Thymus (tissue), 14 donors: ENCODE data around the gene ZNF2. TPM values are rescaled to one million over a fixed set of nuclear protein-coding genes. Genes with fewer than 3 reads are reported as not detected.
A peak's percentile ranks its signal among the peaks of the same experiment; 100 is the strongest.

Source experiments
- DNase-seq, 9 donors: peaks; one replicate each; pipeline ENCODE4 v3.0.0-alpha.2; 2013; ENCODE audit warnings: low spot score in 9 of 9, low read depth in 6 of 9, missing footprints in 1 of 9
- H3K27ac ChIP-seq, 2 donors: one replicate each; pipeline ENCODE4 v1.5.1; 2013; ENCODE audit warnings: control low read depth in 1 of 2, low read depth in 1 of 2, low read length in 1 of 2, mild to moderate bottlenecking in 1 of 2, moderate library complexity in 1 of 2
- H3K27me3 ChIP-seq, 2 donors: one replicate each; pipeline ENCODE4 v1.5.1; 2013; ENCODE audit warnings: low read length in 1 of 2; ENCODE audit not compliant: control insufficient read depth in 2 of 2, insufficient read depth in 1 of 2
- H3K36me3 ChIP-seq, 2 donors: one replicate each; pipeline ENCODE4 v1.5.1; 2013; ENCODE audit warnings: low read length in 1 of 2, mild to moderate bottlenecking in 1 of 2, moderate library complexity in 1 of 2; ENCODE audit not compliant: control insufficient read depth in 2 of 2, insufficient read depth in 2 of 2
- H3K4me1 ChIP-seq, 2 donors: one replicate each; pipeline ENCODE4 v1.5.1; 2013; ENCODE audit warnings: low read length in 2 of 2; ENCODE audit not compliant: control insufficient read depth in 2 of 2, insufficient read depth in 2 of 2
- H3K4me3 ChIP-seq, 2 donors: one replicate each; pipeline ENCODE4 v1.5.1; 2013; ENCODE audit warnings: low read length in 2 of 2, control low read depth in 1 of 2, mild to moderate bottlenecking in 1 of 2
- H3K9me3 ChIP-seq, 2 donors: one replicate each; pipeline ENCODE4 v1.5.1; 2013; ENCODE audit warnings: low read length in 1 of 2, mild to moderate bottlenecking in 1 of 2; ENCODE audit not compliant: control insufficient read depth in 2 of 2, insufficient read depth in 1 of 2
- WGBS: extraction: QIAGEN DNeasy Blood & Tissue Kit; methylation state at CpG from one replicate; pipeline ENCODE4 v1.1.7; 2013; 5-methylcytosine and 5-hydroxymethylcytosine counted together
- long read RNA-seq, 10 donors: transcript quantifications; one replicate each; lab custom pipeline, GENCODE V29; 2026
- polyA plus RNA-seq: library from polyadenylated mRNA; stranded (reverse); fragments of 200-250 nt; gene quantifications from one replicate; pipeline ENCODE4 v1.2.3, GENCODE V29; 2013
- total RNA-seq: library from RNA; stranded (reverse); fragments of 120-200 nt; gene quantifications from one replicate; pipeline ENCODE4 v1.2.4, GENCODE V29; 2013
- donor health status: healthy.

The ZNF2 gene
- total RNA-seq = 6.3 TPM
- polyA plus RNA-seq = 2.5 TPM
- long read RNA-seq, donor 1, partial matches to known transcripts = 0 of 1 reads
- long read RNA-seq, donor 1, other reads (novel, unspliced or antisense) = 0 of 1 reads
- long read RNA-seq, donor 2, partial matches to known transcripts = 0 of 1 reads
- long read RNA-seq, donor 2, other reads (novel, unspliced or antisense) = 0 of 1 reads
- long read RNA-seq, donor 3, partial matches to known transcripts = 0 of 2 reads
- long read RNA-seq, donor 3, other reads (novel, unspliced or antisense) = 0 of 2 reads
- long read RNA-seq, donor 4 = 0 reads
- long read RNA-seq, donor 5, partial matches to known transcripts = 0 of 3 reads
- long read RNA-seq, donor 5, other reads (novel, unspliced or antisense) = 0 of 3 reads
- long read RNA-seq, donor 6, partial matches to known transcripts = 0 of 1 reads
- long read RNA-seq, donor 6, other reads (novel, unspliced or antisense) = 0 of 1 reads
- long read RNA-seq, donor 7 = 0 reads
- long read RNA-seq, donor 8 = 0 reads
- long read RNA-seq, donor 9 = 0 reads
- long read RNA-seq, donor 10 = 0 reads

DNA sequence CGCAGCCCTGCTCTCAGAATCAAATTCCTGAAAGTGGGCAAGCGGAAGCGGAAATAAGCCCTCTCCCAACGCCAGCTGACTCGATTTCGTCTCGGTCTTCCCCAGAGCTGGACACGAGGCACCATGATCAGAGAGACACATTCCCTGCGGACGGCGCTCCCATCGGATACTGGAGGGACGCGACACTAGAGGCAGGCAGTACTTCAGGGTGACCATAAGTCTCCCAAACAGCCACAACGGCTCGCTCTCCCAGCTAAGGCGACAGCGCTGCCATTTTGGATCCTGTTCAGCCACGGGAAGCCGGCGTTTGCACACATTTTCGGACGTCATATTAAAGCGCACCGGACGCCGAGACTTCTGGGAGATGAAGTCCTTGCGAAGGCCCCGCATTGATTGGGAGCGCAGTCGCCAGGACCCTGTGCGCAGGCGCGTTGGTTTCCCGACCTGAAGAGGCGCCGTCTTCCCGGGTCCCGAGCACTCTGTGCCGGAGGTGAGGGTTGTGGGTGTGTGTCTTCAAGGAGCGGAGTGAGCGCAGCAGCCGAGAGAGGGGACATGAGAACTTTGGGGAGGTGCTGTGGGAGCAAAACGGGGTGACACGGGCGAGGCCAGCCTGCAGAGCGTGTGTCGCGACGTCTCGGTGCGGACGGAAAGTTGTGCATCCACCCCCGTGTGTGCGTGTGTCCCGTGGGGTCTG, at the start of gene ZNF2:
TSS of gene ZNF2 (plus strand) at position 439 of the 694 bp plus-strand sequence. CDS start 10,418 bp downstream, outside the sequence.
- Histone ChIP-seq H3K27me3 (no peaks in the 10 kb centered on the region), H3K27ac (peak within 1 kb of the TSS; percentile 79 to 92), H3K36me3 (no peaks in the 10 kb centered on the region), H3K4me3 (peak within 1 kb of the TSS; percentile 84 to 94), H3K4me1 (peaks cover 7 to 12% of the 10 kb centered on the region in 2 donors), H3K9me3 (no peaks in the 10 kb centered on the region)
- peak; percentile 95 to 99 (median 98) for DNase-seq
- WGBS = under 1% methylated on average over 56 of the region's 56 CpGs

DNA sequence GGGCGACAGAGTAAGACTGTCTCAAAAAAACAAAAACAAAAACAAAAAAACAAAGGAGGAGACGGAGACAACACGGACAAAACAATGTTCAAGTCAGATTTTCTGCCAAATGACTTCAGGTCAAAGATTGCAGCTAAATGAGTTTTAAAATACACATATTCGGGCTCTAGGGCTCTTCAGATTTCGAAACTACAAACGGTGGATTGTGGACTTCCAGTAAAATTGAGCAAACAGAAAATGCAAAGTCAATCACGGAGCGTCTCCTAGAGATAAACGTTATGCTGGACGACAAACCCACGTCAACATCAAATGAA, 44.6 kb upstream of the ZNF2 start:
- Histone ChIP-seq H3K36me3 (peaks cover 5% of the 10 kb centered on the region in 2 donors), H3K9me3 (no peaks in the 10 kb centered on the region), H3K27me3 (no peaks in the 10 kb centered on the region), H3K27ac (peak overlapping the region in 1 of 2 donors; percentile 79), H3K4me1 (peaks cover 9 to 17% of the 10 kb centered on the region in 2 donors), H3K4me3 (peak overlapping the region; percentile 88 to 94)
- DNase-seq = peak in 1 of 9 donors; percentile 18
- 4% methylated on average over 11 of the region's 11 CpGs for WGBS

DNA sequence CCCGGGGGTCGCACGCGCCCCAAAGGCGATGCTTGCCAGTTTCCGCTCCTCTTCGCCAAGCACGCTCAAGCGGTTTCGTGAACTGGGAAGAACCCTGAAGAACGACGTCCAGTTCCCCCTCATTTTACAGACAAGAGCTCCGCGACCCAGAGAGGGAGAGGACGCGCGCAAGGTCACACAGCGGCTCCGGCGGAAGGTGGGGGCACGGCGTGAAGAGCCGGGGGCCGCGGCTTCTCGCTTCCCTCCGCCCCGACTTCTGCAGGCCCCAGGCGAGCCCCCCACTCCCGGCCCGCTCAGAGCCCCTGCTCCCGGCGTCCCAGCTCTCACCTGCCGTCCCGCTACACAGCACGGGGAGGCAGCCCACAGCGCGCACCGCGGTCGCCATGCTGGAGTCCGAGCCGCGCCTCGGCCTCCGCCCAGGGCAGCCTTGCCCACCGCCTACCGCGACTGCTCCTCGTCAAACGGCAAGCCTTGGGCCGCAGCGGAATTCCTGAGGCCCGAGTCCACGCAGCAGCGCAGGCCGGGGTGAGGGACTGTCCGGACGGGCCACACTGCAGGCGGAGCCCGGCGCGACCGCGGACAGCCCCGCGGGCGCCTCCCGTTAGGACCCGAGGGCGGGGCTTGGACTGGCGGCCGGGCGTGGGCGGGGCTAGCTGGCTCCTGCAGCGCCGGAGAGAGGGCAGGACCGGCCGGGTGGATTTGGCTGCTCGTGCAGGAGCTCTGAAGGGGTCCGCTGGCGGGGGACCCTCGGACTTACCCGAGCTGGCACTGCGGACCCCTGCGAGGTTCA, 44.0 kb upstream of the ZNF2 start, which contains the start of gene MRPS5:
TSS of gene MRPS5 (minus strand) at position 402 of the 790 bp plus-strand sequence. CDS start at position 385, 17 bp downstream.
- no peaks in the 10 kb centered on the region for H3K27me3 ChIP-seq
- WGBS = under 1% methylated on average over 86 of the region's 86 CpGs
- peak in 8 of 9 donors; percentile 34 to 81 (median 60) for DNase-seq
- peak within 1 kb of the TSS; percentile 79 to 94 for H3K27ac ChIP-seq
- H3K36me3 ChIP-seq = peaks cover 2 to 5% of the 10 kb centered on the region in 2 donors
- peaks cover 9 to 17% of the 10 kb centered on the region in 2 donors for H3K4me1 ChIP-seq
- H3K9me3 ChIP-seq = no peaks in the 10 kb centered on the region
- H3K4me3 ChIP-seq = peak within 1 kb of the TSS; percentile 88 to 94

DNA sequence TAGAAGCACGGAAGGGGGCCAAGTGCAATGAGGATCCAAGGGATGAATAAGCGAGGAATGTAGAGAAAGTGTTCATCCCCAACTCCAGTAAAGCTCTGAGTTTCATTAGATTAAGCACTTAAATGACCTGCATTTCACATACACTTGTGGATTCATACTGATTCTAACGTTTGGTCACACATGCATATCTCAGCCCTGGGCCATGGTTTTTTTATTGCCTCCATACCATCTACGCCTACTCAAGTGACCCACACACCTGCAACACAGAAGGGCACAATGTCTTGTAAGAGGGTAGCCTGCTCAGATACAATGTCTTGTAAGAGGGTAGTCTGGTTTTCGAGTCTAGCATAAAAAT, 43.4 kb upstream of the ZNF2 start:
- peak in 1 of 9 donors; percentile 8 for DNase-seq
- H3K4me3 ChIP-seq = peak overlapping the region; percentile 88 to 94
- H3K27me3 ChIP-seq = no peaks in the 10 kb centered on the region
- H3K9me3 ChIP-seq = no peaks in the 10 kb centered on the region
- H3K36me3 ChIP-seq = peaks cover 0 to 5% of the 10 kb centered on the region in 2 donors
- WGBS = 32% methylated on average over 5 of the region's 5 CpGs
- H3K4me1 ChIP-seq = peaks cover 9 to 17% of the 10 kb centered on the region in 2 donors
- H3K27ac ChIP-seq = no peak overlapping the region

DNA sequence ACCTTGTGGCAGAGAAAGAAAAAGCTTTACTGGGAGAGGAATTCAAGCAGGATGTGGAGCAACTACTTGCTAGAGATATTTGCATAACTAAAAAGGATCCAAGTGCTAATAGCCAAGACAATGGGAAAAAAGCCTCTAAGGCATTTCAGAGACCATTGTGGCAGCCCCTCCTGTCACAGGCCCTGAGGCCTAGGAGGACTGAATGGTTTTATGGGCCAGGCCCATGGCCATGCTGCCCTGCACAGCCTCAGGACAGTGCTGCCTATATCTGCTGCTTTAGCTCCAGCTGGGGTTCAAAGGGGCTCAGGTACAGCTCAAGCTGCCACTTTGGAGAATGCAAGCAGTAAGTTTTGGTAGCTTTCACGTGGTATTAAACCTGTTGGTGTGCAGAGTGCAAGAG, 26.9 kb upstream of the ZNF2 start:
- H3K4me1 ChIP-seq = no peaks in the 10 kb centered on the region
- 85% methylated on average over 1 of the region's 1 CpG for WGBS
- H3K27ac ChIP-seq = no peak overlapping the region
- no peak for DNase-seq
- H3K9me3 ChIP-seq = peaks cover 0 to 12% of the 10 kb centered on the region in 2 donors
- no peaks in the 10 kb centered on the region for H3K36me3 ChIP-seq
- no peak overlapping the region for H3K4me3 ChIP-seq
- no peaks in the 10 kb centered on the region for H3K27me3 ChIP-seq

DNA sequence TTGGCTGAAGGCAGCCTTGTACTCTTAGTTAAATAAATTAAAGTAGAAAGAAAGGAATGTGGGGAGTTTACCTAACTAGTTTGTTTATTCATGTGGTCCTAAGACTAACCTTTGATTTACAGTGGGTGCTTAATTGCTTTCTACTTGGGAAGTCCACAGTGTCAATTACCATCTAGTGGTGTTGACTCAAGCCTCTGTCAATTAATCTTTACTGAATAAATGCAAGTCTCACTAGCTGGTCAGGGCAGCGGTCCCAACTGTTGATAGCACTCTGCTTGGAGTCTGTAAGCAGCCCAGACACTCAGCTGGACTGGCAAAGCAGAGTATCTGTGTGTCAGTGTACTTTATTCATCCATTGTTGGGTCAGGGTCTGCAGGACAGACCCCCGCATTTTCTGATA, 21.8 kb upstream of the ZNF2 start:
- no peaks in the 10 kb centered on the region for H3K4me1 ChIP-seq
- peaks cover 1 to 23% of the 10 kb centered on the region in 2 donors for H3K9me3 ChIP-seq
- H3K4me3 ChIP-seq = no peak overlapping the region
- 98% methylated on average over 2 of the region's 2 CpGs for WGBS
- H3K36me3 ChIP-seq = no peaks in the 10 kb centered on the region
- no peak overlapping the region for H3K27ac ChIP-seq
- DNase-seq = no peak
- H3K27me3 ChIP-seq = no peaks in the 10 kb centered on the region

DNA sequence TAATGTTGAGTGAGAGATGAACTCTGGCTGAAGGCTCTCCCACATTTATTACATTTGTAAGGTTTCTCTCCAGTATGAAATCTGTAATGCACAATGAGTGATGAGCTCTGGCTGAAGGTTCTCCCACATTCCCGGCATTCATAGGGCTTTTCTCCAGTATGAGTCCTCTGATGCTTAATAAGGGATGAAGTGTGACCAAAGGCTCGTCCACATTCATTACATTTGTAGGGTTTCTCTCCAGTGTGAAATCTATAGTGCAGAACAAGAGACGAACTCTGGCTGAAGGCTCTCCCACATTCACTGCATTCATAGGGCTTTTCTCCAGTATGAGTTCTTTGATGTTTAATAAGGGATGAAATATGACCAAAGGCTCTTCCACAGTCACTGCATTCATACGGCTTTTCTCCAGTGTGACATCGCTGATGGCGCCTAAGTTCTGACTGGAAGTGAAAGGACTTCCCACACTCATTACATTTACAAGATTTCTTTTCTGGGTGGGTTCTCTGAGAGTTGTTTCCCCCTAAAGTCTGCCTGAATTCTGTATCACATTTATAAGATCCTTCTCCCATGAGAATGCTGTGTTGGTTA, 16.1 kb upstream of the ZNF2 start:
- no peak for DNase-seq
- 98% methylated on average over 6 of the region's 6 CpGs for WGBS

DNA sequence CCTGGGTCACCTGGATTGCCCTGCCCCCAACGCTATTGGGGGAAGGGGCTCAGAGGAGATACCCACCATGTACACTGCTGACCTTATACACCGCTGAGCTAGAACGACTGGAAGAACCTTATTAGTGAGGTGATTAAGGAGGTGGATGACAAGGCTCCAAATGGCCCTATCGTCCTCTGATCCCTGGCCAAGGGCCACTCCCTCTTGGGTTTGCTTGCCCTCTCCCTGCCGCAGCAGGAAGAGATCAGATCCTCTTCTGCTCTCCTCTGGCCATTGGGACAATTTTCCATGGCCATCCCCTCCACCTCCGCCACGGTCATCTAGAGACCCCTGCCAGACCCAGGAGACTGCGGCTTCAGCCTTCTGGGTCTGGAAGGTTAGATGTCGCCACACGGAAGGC, 7.2 kb upstream of the ZNF2 start:
- Histone ChIP-seq H3K9me3 (peaks cover 0 to 1% of the 10 kb centered on the region in 2 donors), H3K4me3 (peak overlapping the region; percentile 58 to 77), H3K27ac (no peak overlapping the region), H3K4me1 (peaks cover 3 to 17% of the 10 kb centered on the region in 2 donors), H3K36me3 (no peaks in the 10 kb centered on the region), H3K27me3 (peaks cover 0 to 6% of the 10 kb centered on the region in 2 donors)
- WGBS = 88% methylated on average over 10 of the region's 10 CpGs
- no peak for DNase-seq

More for the DNA sequence above, 16.1 kb upstream of the ZNF2 start:
- H3K4me3 ChIP-seq = no peak overlapping the region
- no peak overlapping the region for H3K27ac ChIP-seq
- H3K27me3 ChIP-seq = no peaks in the 10 kb centered on the region
- no peaks in the 10 kb centered on the region for H3K4me1 ChIP-seq
- peaks cover 20 to 26% of the 10 kb centered on the region in 2 donors for H3K36me3 ChIP-seq
- peaks cover 14 to 19% of the 10 kb centered on the region in 2 donors for H3K9me3 ChIP-seq
